ENCODE measurements around the gene RERE.
"Not testable (repeated sequence)": the region's sequence is repeated elsewhere in the genome, so short reads cannot be mapped to it uniquely, and the experiment has no call there.

The RERE gene

GRCh38 chr1:8389958-8390535 is 427.4 kb downstream of the RERE start:
- no peak for DNase-seq

DNA sequence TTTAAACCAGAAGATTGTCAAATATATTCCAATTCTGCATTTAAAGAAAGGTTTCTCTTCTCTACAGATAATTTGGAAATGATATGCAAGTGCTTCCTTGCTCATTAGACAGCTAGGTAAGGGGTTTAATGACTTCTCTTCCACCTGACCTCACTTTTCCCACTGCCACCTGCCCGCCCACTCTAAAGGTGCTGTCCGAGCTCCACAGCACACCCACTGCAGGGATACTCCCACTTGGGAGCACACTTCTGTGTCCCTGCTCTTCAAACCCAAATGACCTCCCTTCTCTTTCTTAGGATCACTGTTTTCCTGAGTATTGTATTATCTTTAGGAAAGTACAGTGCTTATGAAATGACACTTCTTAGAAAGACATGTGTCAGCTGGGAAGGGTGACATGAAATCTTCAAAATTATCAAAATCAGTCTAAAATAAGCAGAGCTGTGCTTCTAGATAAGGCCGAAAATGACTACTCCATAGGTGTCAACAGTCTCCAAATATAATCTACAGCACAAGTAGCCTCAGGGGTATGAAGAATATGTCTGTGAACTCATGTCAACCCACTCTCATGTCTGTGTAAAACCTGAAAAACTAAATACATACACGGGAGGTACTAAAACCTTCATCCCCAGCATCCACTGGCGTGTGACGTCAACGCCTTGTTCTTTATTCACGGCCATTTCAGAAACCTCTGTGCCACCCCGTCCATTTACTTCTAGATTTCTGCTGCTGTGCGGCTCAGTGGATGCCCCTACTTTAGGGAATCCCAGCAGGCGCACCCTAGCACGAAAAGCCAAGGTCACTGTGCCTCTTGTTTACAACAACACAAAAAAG is 428.5 kb downstream of the RERE start:
- DNase-seq: no peak

DNA sequence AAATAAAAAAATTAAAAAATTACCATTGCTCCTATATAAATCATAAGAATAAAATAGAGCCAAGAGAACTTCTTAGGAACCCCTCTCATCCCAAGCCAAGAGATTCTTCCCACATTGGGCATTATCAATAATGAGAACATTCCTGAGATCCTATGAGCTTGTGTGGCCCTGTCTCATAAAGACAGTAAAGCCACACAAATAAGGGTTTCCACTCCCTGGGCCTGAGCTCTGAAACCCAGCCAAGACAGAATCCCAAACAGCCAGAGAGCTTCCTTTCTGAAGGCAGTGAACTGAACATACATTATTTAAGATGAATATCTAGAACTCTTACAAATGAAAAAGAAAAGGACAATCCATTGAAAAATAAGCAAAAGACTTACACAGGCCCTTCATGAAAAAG is 431.2 kb downstream of the RERE start:
- no peak for DNase-seq

- no peak for DNase-seq
Measured at GRCh38 chr1:8384577-8384976, 432.9 kb downstream of the RERE start.

GRCh38 chr1:8384088-8384487 is 433.4 kb downstream of the RERE start:
- DNase-seq: no peak

GRCh38 chr1:8382608-8383505 is 434.6 kb downstream of the RERE start:
- DNase-seq: no peak

DNA sequence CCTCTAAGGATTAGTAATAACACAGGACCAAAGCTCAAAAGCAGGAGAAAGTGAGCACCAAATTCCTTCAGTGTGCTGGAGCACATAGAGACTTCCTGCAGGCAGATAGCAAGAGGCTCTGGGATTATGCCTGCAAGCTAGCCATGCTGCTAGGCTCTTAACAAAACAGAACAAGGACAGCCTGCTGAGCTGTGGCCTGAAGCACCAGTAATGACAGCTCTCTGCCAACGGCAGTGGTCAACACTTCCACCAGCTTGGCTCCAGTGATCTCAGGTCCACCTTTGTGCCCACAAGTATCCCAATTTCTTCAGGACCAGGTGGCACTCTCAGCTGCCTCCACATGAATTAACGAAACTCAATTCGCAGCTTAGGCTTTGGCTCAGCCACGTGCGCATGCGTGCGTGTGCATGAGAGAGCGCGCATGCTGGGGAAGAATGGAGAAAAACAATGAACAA is 435.4 kb downstream of the RERE start:
- DNase-seq: no peak

GRCh38 chr1:8381618-8382017 is 435.8 kb downstream of the RERE start:
- no peak for DNase-seq

DNA sequence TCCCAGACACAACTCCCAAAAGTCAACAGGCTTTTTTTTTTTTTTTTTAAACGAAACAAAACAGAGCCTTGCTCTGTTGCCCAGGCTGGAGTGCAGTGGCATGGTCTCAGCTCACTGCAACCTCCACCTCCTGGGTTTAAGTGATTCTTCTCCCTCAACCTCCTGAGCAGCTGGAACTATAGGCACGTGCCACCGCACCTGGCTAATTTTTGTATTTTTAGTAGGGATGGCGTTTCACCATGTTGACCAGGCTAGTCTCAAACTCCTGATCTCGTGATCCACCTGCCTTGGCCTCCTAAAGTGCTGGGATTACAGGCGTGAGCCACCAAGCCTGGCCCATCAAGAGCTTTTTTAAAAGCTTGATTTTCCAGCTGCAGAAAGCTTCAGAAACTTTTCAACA is 437.1 kb downstream of the RERE start:
- DNase-seq: not testable (repeated sequence)

DNA sequence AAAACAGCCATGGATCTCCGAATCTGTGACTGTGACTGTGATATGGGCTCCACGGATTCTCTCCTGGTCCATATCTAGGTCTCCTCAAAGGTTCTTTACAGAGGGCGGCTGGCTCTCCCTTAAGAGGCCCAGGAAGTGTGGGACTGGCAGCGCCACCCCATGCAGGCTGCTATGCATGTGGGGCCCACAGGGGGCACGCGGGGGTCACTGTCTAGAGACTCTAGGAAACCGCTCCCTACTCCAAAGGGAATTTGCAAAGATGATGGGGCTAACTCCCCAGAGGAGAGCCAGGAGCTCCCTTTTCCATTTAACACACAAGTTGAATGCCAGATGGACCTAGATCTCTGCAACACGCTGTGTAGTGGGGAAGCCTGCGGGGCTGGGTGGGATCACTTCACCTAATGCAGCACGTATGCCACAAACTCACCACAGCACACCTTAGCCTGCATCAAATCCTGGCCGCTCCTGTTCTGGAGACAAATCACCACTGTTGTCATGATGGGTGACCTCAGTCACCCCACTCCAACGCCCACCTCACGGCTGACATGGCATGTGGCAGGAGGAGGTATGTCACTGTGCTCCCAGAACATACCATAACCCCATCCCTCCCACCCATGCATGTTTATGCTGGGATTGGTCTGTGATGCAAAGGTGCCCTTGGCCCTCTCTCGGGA is 437.8 kb downstream of the RERE start:
- no peak for DNase-seq

DNA sequence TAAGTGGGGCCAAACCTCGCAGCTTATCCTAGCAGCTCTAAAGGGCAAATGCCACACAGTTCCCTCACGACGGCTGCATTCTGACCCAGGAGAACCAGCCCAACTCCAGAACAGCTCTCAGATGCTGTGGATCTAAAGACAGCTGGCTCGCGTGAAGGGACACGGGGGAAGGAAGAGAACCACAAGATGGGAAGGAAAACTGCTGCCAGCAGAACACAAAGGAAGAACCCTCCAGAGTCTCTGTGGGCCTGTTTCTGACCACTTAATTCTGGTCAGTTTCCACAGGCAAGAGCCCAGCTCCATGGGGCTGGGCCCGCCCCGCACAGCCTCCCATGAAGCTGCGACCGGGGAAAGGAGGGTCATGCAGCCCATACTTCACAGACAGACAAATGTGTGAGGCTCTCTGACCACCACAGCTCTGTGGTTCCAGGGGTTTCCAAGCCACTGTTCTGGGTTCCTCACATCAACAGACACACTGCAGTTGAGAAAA is 438.4 kb downstream of the RERE start:
- no peak for DNase-seq

DNA sequence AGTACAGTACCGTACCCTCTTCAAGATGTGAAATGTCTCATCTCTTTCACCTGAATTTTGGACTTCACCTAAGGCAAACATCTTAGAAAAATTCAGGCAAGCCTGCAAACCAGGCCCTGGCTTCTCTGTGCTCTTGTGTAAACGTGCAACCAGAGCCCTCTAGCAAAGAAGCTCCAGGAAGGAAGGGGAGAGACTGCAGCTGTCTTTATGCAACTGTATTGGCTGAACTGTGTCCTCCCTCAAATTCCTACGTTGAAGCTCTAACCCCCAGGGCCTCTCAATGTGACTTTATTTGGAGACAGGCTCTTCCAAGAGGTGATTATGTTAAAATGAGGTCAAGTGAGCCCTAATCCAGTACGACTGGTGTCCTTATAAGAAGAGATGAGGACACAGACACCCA is 439.3 kb downstream of the RERE start:
- no peak for DNase-seq

DNA sequence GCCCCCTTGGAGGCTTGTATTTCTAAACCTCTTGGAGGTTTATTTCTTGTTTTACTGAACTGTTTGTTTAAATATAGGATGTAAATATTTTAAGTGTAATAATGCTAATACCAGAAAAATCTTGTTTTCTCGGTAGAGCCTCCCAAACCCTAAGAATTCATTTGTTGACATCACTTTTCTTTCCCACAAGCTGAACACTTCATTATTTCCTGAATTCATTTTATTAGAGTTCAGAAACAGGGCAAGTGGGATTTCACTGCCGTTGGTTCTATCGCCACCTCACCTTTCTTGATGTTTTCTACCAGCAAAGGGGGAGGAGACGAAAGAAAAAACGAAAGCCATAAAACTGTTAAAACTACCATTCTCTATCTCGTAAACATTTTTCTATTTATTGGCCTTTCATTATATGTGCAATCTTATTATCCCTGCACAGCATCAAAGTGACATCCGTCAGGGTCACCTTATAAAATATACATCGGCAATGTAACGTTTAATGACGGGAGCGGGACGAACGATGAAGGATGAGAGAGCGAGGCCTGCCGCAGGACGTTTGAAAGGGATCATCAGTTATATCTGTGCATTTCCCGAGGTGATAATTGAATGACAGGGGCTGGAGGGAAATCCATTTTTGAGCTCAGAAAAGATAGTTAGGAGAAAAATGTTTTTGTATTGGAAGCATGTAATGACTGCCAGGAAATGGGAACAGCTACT is 440.0 kb downstream of the RERE start:
- no peak for DNase-seq

DNA sequence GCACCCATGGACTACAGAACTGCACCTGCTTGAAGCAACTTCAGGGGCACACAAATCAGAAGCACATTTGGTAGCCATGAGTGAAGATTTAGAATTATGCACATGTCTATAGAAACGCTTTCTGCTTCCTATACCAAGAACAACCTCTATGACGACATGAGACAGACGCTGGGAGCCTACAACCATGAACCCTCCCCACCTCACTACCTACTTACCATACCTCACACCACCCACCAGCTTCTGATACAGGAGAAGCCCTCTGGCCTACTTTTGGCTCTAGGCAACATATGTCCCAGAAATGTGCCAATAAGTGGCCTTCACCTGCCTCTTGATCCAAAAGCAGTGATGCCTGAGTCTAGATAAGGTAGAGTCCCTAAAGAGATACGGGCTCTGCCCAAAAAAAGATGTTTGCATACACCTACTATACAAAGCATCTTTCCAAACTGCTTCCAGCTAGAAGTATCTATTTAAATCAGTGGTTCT is 441.0 kb downstream of the RERE start:
- no peak for DNase-seq

GRCh38 chr1:8374812-8375211 is 442.6 kb downstream of the RERE start:
- DNase-seq: no peak

GRCh38 chr1:8374356-8374755 is 443.1 kb downstream of the RERE start:
- no peak for DNase-seq

DNA sequence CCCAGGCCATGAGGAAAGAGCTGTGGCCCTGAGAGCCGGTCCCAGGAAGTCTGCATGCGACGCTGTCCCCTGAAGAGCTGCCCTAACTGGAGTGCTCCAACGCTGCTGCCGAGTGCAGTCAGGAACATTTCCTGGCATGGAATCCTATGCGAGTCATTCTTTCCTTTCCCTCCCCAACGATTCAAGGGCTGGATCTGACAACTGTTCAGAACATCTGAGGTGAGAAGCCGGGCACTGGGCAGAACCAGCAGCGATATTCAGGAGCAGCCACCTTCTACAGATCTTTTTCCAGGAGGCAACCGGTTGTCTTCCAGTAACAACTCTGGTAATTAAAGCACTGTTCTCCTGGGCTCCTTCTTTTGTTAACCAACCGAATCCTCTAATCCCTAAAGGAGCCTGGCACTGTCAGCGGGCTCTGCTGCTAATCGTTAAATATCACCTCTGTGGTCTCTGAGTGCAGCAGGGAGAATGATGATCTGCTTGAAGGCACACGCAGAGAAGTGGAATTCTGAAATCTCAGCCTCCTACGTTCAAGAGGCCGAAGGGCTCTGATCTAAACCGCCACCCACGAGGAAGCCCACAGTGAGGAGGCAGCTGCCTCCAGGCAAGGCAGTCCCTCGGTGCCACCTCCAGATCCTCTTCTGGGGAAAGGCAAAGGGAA is 443.7 kb downstream of the RERE start:
- DNase-seq: no peak

DNA sequence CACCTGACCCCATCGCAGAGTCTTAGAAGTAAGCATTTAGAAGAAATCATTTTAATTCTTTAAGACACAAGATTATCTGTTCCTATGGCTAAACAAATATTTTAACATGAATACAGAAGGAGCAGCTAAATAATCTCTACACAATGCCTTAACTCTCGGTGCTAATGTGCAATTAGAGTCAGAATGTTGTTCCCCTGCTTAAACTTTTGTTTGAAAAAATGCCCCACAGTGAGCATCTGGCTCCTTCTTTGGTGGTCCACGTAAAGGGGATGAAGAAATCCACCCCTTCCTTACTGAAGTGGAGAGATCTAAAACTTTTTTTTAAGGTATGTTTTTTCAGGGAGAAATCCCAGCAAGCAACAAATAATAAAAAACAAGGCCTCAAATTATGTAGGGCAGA is 444.3 kb downstream of the RERE start:
- DNase-seq: no peak

DNA sequence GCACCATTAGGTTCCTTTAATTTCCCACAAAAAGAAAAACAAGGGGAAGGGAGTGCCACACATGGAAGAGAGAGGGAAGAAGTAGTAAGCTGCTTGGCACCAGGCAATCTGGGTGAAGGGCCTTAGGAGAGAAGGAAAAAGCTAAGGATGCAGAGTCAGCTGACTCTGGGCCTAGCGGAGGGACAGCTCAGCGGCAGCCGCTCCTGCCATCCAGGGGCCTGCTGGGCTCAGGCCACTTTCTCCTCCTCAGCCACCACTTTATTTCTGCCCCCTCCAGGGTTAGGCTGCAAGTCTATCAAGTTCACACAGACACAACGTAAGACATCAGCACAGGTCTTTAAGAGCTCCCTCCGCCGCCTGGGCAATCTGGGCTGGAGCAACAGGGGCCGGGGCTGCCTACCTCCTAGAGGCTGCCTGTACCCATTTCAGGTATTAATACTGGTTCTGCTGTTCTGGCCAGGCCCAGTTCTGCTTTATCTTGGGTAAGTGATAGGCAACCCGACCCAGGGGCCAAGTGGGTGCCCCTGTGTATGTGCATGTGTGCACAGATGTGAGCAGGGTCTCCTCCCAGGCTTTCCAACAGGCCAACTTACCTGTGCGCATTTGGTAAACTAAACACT is 446.0 kb downstream of the RERE start:
- DNase-seq: no peak

DNA sequence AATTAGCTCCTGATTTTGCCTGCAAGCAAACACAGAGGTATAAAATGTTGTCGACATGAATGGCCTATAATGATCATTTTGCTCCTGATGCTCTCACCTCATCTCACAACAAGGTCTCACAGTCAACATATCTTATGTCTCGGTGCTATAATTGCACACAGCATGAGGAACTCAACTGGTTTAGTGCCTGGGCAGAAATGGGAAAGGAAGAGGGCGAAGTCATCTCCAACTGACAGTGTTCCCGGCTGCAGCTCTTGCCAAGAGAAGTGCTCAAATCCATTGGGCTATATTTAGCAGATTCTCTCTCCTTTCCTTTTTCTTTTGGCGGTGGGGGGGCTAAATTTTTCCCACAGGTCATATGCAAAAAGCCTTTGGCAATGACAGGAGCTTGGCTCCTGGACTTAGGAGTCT is 446.5 kb downstream of the RERE start:
- DNase-seq: no peak
